HepG2 (cell line): ENCODE data around the gene KLHDC1.
A peak's percentile ranks its signal among the peaks of the same experiment; 100 is the strongest.
"Not testable (repeated sequence)": the region's sequence is repeated elsewhere in the genome, so short reads cannot be mapped to it uniquely, and the experiment has no call there.

ENCODE experiments used
- ARNT ChIP-seq: fragments of 450-650 bp; IDR thresholded peaks from 2 replicates; pipeline ENCODE4 v1.6.1; 2017
- CEBPB ChIP-seq: IDR thresholded peaks from 2 replicates; pipeline ENCODE4 v1.6.1; 2011; ENCODE audit warnings: low read depth, low read length, improper control_type of control experiment, borderline replicate concordance
- CEBPG ChIP-seq: IDR thresholded peaks from 2 replicates; pipeline ENCODE4 v1.6.1; 2016
- GLI4 ChIP-seq: sonication (generic); formaldehyde crosslinking; IDR thresholded peaks from 2 replicates; pipeline ENCODE4 v1.5.1; 2020; ENCODE audit warnings: missing genetic modification reagents, mild to moderate bottlenecking, moderate library complexity, borderline replicate concordance
- NPAS2 ChIP-seq: sonication (generic); formaldehyde crosslinking; IDR thresholded peaks from 2 replicates; pipeline ENCODE4 v1.8.0; 2022; ENCODE audit warnings: mild to moderate bottlenecking, missing genetic modification reagents, borderline replicate concordance
- RBFOX2 ChIP-seq: fragments of 200-400 bp; formaldehyde crosslinking; IDR thresholded peaks from 2 replicates; pipeline ENCODE4 v1.6.1; 2017; ENCODE audit warnings: low read depth, mild to moderate bottlenecking, low read length
- SMC3 ChIP-seq: IDR thresholded peaks from 2 replicates; pipeline ENCODE4 v1.6.1; 2011; ENCODE audit warnings: low read length, improper control_type of control experiment
- SP4 ChIP-seq: sonication (generic); formaldehyde crosslinking; IDR thresholded peaks from 2 replicates; pipeline ENCODE4 v1.8.1; 2023; ENCODE audit warnings: mild to moderate bottlenecking, missing genetic modification reagents
- ZNF891 ChIP-seq: sonication (generic); formaldehyde crosslinking; IDR thresholded peaks from 2 replicates; pipeline ENCODE4 v1.5.0; 2020; ENCODE audit warnings: mild to moderate bottlenecking, missing genetic modification reagents
- TF ChIP-seq, protein P1 (sequence below): sonication (generic); formaldehyde crosslinking; IDR thresholded peaks from 2 replicates; pipeline ENCODE4 v1.4.0; 2020; ENCODE audit warnings: mild to moderate bottlenecking, missing genetic modification reagents
- TF ChIP-seq, protein P2 (sequence below): sonication (generic); formaldehyde crosslinking; IDR thresholded peaks from 2 replicates; pipeline ENCODE4 v1.5.1; 2020; ENCODE audit warnings: missing genetic modification reagents, mild to moderate bottlenecking, borderline replicate concordance
- TF ChIP-seq, protein P3 (sequence below): sonication (generic); formaldehyde crosslinking; IDR thresholded peaks from 2 replicates; pipeline ENCODE4 v1.5.0; 2020; ENCODE audit warnings: mild to moderate bottlenecking, missing genetic modification reagents, moderate library complexity

DNA sequence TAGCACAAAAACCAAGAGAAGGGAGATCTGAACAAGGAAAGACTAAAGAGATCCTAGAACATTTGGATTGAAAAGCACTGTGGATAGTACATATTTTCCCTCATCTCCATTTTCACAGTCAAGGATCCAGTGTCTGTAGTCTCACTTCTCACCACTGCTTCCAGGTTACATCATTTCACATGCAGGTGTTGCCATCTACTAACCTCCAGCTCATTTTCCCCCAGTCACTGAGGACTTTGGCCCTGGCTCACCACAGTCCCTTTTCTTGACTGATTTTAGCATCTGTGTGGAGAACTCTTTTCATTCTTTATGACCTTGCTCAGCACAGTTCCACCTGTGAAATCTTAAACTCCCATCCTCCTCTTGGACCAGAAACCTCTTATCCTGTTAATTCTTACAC, 53.6 kb downstream of the KLHDC1 start:
- TF ChIP-seq RBFOX2; GLI4; SP4 (CRISPR knock-in tag); ARNT; ZNF891; NPAS2 (CRISPR knock-in tag); SMC3: not testable (repeated sequence)
- TF ChIP-seq, protein P1, sequence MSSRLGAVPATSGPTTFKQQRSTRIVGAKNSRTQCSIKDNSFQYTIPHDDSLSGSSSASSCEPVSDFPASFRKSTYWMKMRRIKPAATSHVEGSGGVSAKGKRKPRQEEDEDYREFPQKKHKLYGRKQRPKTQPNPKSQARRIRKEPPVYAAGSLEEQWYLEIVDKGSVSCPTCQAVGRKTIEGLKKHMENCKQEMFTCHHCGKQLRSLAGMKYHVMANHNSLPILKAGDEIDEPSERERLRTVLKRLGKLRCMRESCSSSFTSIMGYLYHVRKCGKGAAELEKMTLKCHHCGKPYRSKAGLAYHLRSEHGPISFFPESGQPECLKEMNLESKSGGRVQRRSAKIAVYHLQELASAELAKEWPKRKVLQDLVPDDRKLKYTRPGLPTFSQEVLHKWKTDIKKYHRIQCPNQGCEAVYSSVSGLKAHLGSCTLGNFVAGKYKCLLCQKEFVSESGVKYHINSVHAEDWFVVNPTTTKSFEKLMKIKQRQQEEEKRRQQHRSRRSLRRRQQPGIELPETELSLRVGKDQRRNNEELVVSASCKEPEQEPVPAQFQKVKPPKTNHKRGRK (CRISPR knock-in tag) = not testable (repeated sequence)
- peak; percentile 36; the same call in 1 of the 2 replicates for TF ChIP-seq CEBPG (CRISPR knock-in tag)
- TF ChIP-seq, protein P2, sequence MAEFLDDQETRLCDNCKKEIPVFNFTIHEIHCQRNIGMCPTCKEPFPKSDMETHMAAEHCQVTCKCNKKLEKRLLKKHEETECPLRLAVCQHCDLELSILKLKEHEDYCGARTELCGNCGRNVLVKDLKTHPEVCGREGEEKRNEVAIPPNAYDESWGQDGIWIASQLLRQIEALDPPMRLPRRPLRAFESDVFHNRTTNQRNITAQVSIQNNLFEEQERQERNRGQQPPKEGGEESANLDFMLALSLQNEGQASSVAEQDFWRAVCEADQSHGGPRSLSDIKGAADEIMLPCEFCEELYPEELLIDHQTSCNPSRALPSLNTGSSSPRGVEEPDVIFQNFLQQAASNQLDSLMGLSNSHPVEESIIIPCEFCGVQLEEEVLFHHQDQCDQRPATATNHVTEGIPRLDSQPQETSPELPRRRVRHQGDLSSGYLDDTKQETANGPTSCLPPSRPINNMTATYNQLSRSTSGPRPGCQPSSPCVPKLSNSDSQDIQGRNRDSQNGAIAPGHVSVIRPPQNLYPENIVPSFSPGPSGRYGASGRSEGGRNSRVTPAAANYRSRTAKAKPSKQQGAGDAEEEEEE (CRISPR knock-in tag) = not testable (repeated sequence)
- TF ChIP-seq CEBPB = peak; percentile 72
- TF ChIP-seq, protein P3, sequence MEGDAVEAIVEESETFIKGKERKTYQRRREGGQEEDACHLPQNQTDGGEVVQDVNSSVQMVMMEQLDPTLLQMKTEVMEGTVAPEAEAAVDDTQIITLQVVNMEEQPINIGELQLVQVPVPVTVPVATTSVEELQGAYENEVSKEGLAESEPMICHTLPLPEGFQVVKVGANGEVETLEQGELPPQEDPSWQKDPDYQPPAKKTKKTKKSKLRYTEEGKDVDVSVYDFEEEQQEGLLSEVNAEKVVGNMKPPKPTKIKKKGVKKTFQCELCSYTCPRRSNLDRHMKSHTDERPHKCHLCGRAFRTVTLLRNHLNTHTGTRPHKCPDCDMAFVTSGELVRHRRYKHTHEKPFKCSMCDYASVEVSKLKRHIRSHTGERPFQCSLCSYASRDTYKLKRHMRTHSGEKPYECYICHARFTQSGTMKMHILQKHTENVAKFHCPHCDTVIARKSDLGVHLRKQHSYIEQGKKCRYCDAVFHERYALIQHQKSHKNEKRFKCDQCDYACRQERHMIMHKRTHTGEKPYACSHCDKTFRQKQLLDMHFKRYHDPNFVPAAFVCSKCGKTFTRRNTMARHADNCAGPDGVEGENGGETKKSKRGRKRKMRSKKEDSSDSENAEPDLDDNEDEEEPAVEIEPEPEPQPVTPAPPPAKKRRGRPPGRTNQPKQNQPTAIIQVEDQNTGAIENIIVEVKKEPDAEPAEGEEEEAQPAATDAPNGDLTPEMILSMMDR (CRISPR knock-in tag) = not testable (repeated sequence)
